ENCODE measurements around the gene DEK. TPM values are rescaled to one million over a fixed set of nuclear protein-coding genes. Genes with fewer than 3 reads are reported as not detected.

The DEK gene
- total and polyA plus RNA-seq, 5 donors from 2014 or later: 34.9 to 75.3 (median 69.4) TPM

DNA sequence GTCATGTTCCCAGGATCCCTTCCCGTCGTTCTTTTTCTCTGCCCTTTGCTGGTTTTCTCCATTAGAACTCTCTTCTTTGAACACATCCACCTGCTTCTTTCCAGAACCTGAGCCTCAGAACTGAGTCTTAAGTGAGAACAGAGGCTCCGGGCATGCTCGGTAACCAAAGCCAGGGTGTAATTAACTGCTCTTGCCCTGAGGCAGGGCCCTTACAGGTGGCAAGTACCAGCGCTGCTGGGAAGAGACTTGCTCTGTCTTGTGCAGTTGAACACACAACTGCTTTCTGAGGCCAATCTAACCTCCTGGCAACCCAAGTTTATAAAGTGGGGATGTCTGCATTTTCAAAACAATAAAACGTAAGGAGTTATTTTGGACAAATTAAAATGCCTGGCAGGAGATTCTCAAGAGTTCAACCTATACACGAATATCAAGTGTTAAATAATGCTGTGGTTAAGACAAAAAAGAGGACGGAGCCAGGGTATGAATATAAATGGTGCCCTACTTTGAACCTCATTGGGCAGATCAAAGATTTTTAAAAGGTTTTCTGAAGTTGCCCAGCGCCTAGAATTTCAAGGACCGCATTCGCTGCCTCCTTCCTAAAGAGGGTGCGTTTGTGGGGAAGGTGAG lies 12.4 kb upstream of the DEK start:
- no peaks in the 10 kb centered on the region for H3K9me3 ChIP-seq (ENCODE audit: control insufficient read depth in 2 of 2, low read length in 2 of 2)
- no peaks in the 10 kb centered on the region for H3K4me1 ChIP-seq (ENCODE audit: control insufficient read depth, insufficient read depth, low read length, poor library complexity, severe bottlenecking)
- no peak overlapping the region for H3K27ac Mint-ChIP-seq
- H3K27ac ChIP-seq (ENCODE audit: insufficient read depth, low read length, poor library complexity, severe bottlenecking): no peak overlapping the region
- no peak for DNase-seq
- ATAC-seq (ENCODE audit: low read depth in 2 of 2): no peak
- no peaks in the 10 kb centered on the region for H3K36me3 Mint-ChIP-seq
- peaks cover 0 to 6% (median 2%) of the 10 kb centered on the region in 4 donors for H3K4me1 Mint-ChIP-seq
- H3K27me3 ChIP-seq (ENCODE audit: control insufficient read depth, insufficient read depth, low read length): peaks cover 33% of the 10 kb centered on the region
- H3K9me3 Mint-ChIP-seq: peaks cover 0 to 2% (median 0%) of the 10 kb centered on the region in 7 donors
- H3K27me3 Mint-ChIP-seq: peaks cover 62% of the 10 kb centered on the region
- H3K4me3 Mint-ChIP-seq: peak overlapping the region in 1 of 4 donors; percentile 17
- H3K4me3 ChIP-seq (ENCODE audit: low read depth, low read length): no peak overlapping the region
- no peaks in the 10 kb centered on the region for H3K36me3 ChIP-seq (ENCODE audit: control insufficient read depth, insufficient read depth, low read length)

DNA sequence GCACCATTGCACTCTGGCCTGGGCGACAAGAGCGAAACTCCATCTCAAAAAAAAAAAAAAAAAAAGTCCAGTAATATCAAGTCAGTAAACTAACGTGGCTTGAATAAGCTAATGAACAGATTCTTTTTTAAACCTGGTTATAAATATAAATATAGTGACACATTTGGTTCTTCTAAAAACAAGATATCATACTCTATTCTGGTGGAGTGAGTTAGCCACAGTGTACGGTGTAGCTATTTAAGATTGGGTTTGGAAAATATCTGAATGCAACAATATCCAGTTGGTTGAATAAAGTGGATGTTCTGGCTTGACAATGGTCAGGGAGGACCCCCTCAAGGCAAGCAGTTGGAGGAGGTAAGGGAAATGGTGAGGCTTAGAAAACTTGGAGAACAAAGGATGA lies 5.9 kb upstream of the DEK start:
- peaks cover under 1 to 5% (median 4%) of the 10 kb centered on the region in 4 donors for H3K4me1 Mint-ChIP-seq
- peaks cover 2% of the 10 kb centered on the region for H3K27me3 ChIP-seq (ENCODE audit: control insufficient read depth, insufficient read depth, low read length)
- no peak overlapping the region for H3K27ac ChIP-seq (ENCODE audit: insufficient read depth, low read length, poor library complexity, severe bottlenecking)
- no peaks in the 10 kb centered on the region for H3K9me3 ChIP-seq (ENCODE audit: control insufficient read depth in 2 of 2, low read length in 2 of 2)
- H3K27ac Mint-ChIP-seq: peak overlapping the region in 1 of 3 donors; percentile 32
- H3K36me3 ChIP-seq (ENCODE audit: control insufficient read depth, insufficient read depth, low read length): no peaks in the 10 kb centered on the region
- H3K4me3 Mint-ChIP-seq: no peak overlapping the region
- DNase-seq (no peak), ATAC-seq (ENCODE audit: low read depth in 2 of 2) (no peak)
- H3K4me3 ChIP-seq (ENCODE audit: low read depth, low read length): no peak overlapping the region
- peaks cover 7% of the 10 kb centered on the region for H3K4me1 ChIP-seq (ENCODE audit: control insufficient read depth, insufficient read depth, low read length, poor library complexity, severe bottlenecking)
- no peaks in the 10 kb centered on the region for H3K9me3 Mint-ChIP-seq
- peaks cover 9% of the 10 kb centered on the region for H3K27me3 Mint-ChIP-seq
- no peaks in the 10 kb centered on the region for H3K36me3 Mint-ChIP-seq

DNA sequence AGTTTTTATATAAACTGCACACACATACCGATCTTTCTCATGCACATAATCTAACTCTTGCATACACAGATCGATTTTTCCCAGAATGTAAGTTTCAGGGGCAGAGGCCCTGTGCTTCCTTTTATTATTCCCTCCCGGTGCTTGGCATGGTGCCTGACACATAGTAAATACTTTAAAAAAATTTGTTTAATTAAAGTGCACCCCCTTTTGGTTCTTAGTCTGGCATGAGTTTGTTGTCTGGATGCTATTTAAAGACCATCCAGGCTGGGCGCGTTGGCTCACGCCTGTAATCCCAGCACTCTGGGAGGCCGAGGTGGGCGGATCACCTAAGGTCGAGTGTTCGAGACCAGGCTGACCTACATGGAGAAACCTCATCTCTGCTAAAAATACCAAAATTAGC lies 5.4 kb upstream of the DEK start:
- Mint-ChIP-seq H3K4me1 (peaks cover 5 to 10% (median 9%) of the 10 kb centered on the region in 4 donors), H3K4me3 (no peak overlapping the region), H3K27me3 (peaks cover 7% of the 10 kb centered on the region), H3K36me3 (no peaks in the 10 kb centered on the region), H3K27ac (no peak overlapping the region), H3K9me3 (peaks cover 0 to under 1% (median 0%) of the 10 kb centered on the region in 7 donors)
- no peak for DNase-seq
- H3K27me3 ChIP-seq (ENCODE audit: control insufficient read depth, insufficient read depth, low read length): no peaks in the 10 kb centered on the region
- H3K36me3 ChIP-seq (ENCODE audit: control insufficient read depth, insufficient read depth, low read length): no peaks in the 10 kb centered on the region
- H3K4me3 ChIP-seq (ENCODE audit: low read depth, low read length): peak overlapping the region; percentile 26
- no peak overlapping the region for H3K27ac ChIP-seq (ENCODE audit: insufficient read depth, low read length, poor library complexity, severe bottlenecking)
- H3K4me1 ChIP-seq (ENCODE audit: control insufficient read depth, insufficient read depth, low read length, poor library complexity, severe bottlenecking): peaks cover 11% of the 10 kb centered on the region
- no peak for ATAC-seq (ENCODE audit: low read depth in 2 of 2)
- H3K9me3 ChIP-seq (ENCODE audit: control insufficient read depth in 2 of 2, low read length in 2 of 2): no peaks in the 10 kb centered on the region

DNA sequence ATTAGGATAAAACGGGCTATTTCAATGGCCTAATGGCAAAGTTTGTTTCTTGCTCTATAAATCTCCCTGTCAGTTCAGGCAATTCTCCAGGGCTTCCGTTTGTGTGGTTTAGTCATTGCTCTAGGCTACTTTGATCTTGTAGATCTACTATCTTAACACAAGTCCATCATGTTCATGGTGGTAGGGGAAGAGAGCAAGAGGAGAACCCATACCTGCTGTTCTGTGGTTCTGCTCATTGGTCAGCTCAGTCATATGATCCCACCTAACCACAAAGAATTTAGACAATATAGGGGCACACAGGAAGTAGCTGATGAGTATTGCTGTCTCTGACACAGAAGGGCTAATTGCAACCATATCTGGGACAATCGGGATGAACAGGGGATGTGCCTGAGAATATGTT lies 4.9 kb upstream of the DEK start:
- Mint-ChIP-seq H3K27ac (no peak overlapping the region), H3K27me3 (peaks cover 5% of the 10 kb centered on the region), H3K9me3 (peaks cover 0 to 1% (median 0%) of the 10 kb centered on the region in 7 donors), H3K4me1 (peaks cover 6 to 11% (median 9%) of the 10 kb centered on the region in 4 donors), H3K4me3 (no peak overlapping the region), H3K36me3 (no peaks in the 10 kb centered on the region)
- DNase-seq: peak in 2 of 3 donors; percentile 8 to 49
- Histone ChIP-seq H3K27ac (ENCODE audit: insufficient read depth, low read length, poor library complexity, severe bottlenecking) (no peak overlapping the region), H3K36me3 (ENCODE audit: control insufficient read depth, insufficient read depth, low read length) (no peaks in the 10 kb centered on the region), H3K27me3 (ENCODE audit: control insufficient read depth, insufficient read depth, low read length) (no peaks in the 10 kb centered on the region), H3K4me1 (ENCODE audit: control insufficient read depth, insufficient read depth, low read length, poor library complexity, severe bottlenecking) (peaks cover 11% of the 10 kb centered on the region), H3K9me3 (ENCODE audit: control insufficient read depth in 2 of 2, low read length in 2 of 2) (no peaks in the 10 kb centered on the region), H3K4me3 (ENCODE audit: low read depth, low read length) (peak overlapping the region; percentile 26)
- ATAC-seq (ENCODE audit: low read depth in 2 of 2): peak in 1 of 2 donors; percentile 23

DNA sequence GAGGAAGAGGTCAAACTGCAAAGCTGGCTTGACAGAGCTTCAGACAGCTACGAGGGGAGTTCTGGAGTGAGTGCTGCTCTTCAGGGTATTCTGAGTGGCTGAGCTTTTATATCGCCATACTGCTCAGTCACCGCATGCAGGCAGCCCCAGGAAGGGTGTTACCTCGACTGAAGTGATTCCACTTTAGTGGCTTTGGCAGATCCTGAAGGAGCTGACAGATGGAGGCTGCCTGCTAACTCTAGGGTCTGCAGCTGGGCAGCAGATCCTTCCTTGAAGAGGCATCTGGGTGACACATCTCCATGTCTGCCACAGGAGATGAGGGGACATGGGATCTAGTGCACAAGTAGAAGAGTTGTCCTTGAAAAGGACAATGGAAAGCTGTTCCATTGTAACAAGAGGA lies 3.7 kb upstream of the DEK start:
- H3K4me1 ChIP-seq (ENCODE audit: control insufficient read depth, insufficient read depth, low read length, poor library complexity, severe bottlenecking): peaks cover 13% of the 10 kb centered on the region
- peaks cover 8% of the 10 kb centered on the region for H3K27me3 Mint-ChIP-seq
- H3K9me3 Mint-ChIP-seq: peaks cover 0 to 1% (median 0%) of the 10 kb centered on the region in 7 donors
- no peaks in the 10 kb centered on the region for H3K27me3 ChIP-seq (ENCODE audit: control insufficient read depth, insufficient read depth, low read length)
- no peaks in the 10 kb centered on the region for H3K36me3 ChIP-seq (ENCODE audit: control insufficient read depth, insufficient read depth, low read length)
- H3K4me3 Mint-ChIP-seq: no peak overlapping the region
- no peak overlapping the region for H3K27ac Mint-ChIP-seq
- DNase-seq: no peak
- no peak overlapping the region for H3K4me3 ChIP-seq (ENCODE audit: low read depth, low read length)
- peaks cover 8 to 18% (median 13%) of the 10 kb centered on the region in 4 donors for H3K4me1 Mint-ChIP-seq
- H3K27ac ChIP-seq (ENCODE audit: insufficient read depth, low read length, poor library complexity, severe bottlenecking): no peak overlapping the region
- no peaks in the 10 kb centered on the region for H3K36me3 Mint-ChIP-seq
- no peak for ATAC-seq (ENCODE audit: low read depth in 2 of 2)
- no peaks in the 10 kb centered on the region for H3K9me3 ChIP-seq (ENCODE audit: control insufficient read depth in 2 of 2, low read length in 2 of 2)

DNA sequence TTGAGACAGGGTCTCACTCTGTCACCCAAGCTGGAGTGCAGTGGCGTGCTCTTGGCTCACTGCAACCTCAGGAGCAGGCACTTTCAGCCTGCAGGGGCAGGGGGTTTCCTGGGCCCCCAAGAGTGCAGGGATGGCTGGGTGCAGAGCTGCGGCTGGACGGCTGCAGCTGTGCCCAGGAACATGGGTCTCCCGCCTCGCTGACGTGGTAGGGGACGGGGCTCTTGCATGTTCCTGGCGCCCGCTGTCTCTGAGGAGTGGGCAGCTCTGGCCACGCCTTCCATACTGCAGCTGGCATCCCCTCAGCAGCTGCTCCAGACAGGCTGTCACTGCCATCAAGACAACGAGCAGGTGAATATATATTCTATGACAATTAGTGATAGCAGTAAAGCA lies 2.2 kb upstream of the DEK start:
- Mint-ChIP-seq H3K4me3 (no peak overlapping the region), H3K9me3 (peaks cover 0 to 1% (median 0%) of the 10 kb centered on the region in 7 donors), H3K27ac (no peak overlapping the region), H3K36me3 (no peaks in the 10 kb centered on the region), H3K27me3 (peaks cover 8% of the 10 kb centered on the region), H3K4me1 (peaks cover 17 to 34% (median 28%) of the 10 kb centered on the region in 4 donors)
- no peaks in the 10 kb centered on the region for H3K27me3 ChIP-seq (ENCODE audit: control insufficient read depth, insufficient read depth, low read length)
- H3K4me3 ChIP-seq (ENCODE audit: low read depth, low read length): no peak overlapping the region
- no peak for ATAC-seq (ENCODE audit: low read depth in 2 of 2)
- H3K9me3 ChIP-seq (ENCODE audit: control insufficient read depth in 2 of 2, low read length in 2 of 2): no peaks in the 10 kb centered on the region
- H3K27ac ChIP-seq (ENCODE audit: insufficient read depth, low read length, poor library complexity, severe bottlenecking): no peak overlapping the region
- DNase-seq: no peak
- H3K36me3 ChIP-seq (ENCODE audit: control insufficient read depth, insufficient read depth, low read length): no peaks in the 10 kb centered on the region
- peaks cover 28% of the 10 kb centered on the region for H3K4me1 ChIP-seq (ENCODE audit: control insufficient read depth, insufficient read depth, low read length, poor library complexity, severe bottlenecking)

DNA sequence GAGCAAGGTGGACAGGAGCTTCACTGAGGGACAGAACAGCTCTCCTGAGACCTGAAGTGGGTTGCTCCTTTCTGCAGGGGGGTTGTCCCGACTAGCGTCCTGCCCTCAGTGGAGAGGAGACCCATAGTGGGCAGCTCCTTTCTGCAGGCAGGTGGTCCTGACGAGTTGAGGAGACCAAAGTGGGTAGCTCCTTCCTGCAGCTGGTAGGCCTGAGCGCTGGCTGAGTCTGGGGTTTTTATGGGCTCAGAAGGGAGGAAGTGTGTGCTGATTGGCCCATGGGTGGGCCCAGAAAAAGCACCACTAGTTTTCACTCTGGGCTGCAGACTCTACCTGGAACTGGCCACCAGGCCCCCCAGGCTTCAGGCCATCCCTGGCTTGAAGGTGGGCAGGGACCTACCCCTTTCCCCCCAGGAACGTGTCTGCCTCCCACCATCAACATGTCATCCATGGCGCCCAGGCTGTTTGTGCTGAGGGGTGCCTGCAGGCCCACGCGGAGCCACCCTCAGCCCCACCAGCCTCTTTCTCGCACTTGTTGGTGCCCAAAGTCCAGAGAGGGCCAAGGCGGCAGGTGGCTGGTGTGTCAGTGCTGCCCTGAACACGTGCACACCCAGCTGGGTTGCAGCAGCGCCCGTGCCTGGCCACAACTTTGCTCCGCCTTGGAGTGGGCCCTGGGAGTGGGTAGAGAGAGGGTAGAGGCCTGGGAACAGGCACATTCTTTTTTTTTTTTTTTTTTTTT lies 1.6 kb upstream of the DEK start:
- peaks cover 0 to 1% (median 0%) of the 10 kb centered on the region in 7 donors for H3K9me3 Mint-ChIP-seq
- no peak for ATAC-seq (ENCODE audit: low read depth in 2 of 2)
- Histone ChIP-seq H3K4me1 (ENCODE audit: control insufficient read depth, insufficient read depth, low read length, poor library complexity, severe bottlenecking) (peaks cover 34% of the 10 kb centered on the region), H3K36me3 (ENCODE audit: control insufficient read depth, insufficient read depth, low read length) (no peaks in the 10 kb centered on the region), H3K27ac (ENCODE audit: insufficient read depth, low read length, poor library complexity, severe bottlenecking) (no peak overlapping the region), H3K4me3 (ENCODE audit: low read depth, low read length) (no peak overlapping the region), H3K27me3 (ENCODE audit: control insufficient read depth, insufficient read depth, low read length) (no peaks in the 10 kb centered on the region), H3K9me3 (ENCODE audit: control insufficient read depth in 2 of 2, low read length in 2 of 2) (no peaks in the 10 kb centered on the region)
- DNase-seq: no peak
- H3K27ac Mint-ChIP-seq: peak overlapping the region; percentile 20 to 98 (median 97)
- peak overlapping the region; percentile 94 to 96 (median 96) for H3K4me3 Mint-ChIP-seq
- peaks cover 8% of the 10 kb centered on the region for H3K27me3 Mint-ChIP-seq
- H3K36me3 Mint-ChIP-seq: no peaks in the 10 kb centered on the region
- H3K4me1 Mint-ChIP-seq: peaks cover 21 to 39% (median 31%) of the 10 kb centered on the region in 4 donors
